ENCODE data around the gene NELFCD.

DNA sequence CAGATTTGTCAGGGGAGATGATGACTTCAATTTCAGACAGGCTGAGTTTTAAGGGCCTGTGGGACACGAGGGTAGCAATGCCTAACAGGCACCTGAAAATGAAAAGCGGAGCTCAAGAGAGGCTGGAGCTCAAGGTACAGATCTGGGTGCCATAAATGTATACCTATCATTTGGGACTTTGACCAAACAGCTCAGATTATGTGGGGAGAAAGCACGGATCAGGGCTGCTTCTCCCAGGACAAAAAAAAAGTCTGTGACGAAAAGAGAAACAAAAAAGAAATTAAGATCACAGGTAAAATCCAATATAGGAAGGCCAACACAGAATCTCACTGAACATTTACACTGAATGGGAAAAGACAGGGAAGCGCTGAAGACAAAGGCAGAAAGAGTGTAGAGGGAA, 59.6 kb downstream of the NELFCD start:
- TF ChIP-seq CTCF (conservative IDR thresholded peaks at IDR 0.05 in 1 of 2, IDR thresholded peaks at IDR 0.05 in 1 of 2; ENCODE audit: extremely low read depth in 1 of 2, insufficient read depth in 1 of 2, low read depth in 1 of 2, low read length in 2 of 2) (no peak), EZH2 (IDR thresholded peaks at IDR 0.05; ENCODE audit: borderline replicate concordance, low read length) (no peak)
